ENCODE results near the gene BMERB1. TPM values are rescaled to one million over a fixed set of nuclear protein-coding genes. Genes with fewer than 3 reads are reported as not detected.
A peak's percentile ranks its signal among the peaks of the same experiment; 100 is the strongest.

Gene BMERB1
- total and polyA plus RNA-seq, 2 experiments from 2014 or later = 7.3 to 10.3 TPM

DNA sequence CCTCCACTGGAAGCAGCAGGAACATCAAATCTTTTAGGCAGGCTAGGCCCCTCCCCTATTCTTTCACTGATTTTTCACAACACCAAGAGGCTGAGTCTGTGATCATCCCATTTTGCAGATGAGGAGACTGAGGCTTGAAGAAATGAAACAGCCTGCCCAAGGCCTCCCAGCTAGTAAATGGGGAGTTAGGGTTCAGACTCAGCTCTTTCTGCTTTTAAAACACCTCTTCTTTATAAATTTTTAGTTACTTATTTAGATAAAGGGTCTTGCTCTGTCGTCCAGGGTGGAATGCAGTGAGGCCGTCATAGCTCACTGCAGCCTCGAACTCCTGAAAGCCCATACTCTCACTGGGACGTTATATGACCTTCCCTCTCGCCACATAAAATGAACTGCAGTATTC is 82.2 kb downstream of the BMERB1 start:
- H3K27me3 ChIP-seq = no peaks in the 10 kb centered on the region
- H4K20me1 ChIP-seq (ENCODE audit: insufficient read depth, poor library complexity, severe bottlenecking) = no peaks in the 10 kb centered on the region
- H3K79me2 ChIP-seq = no peaks in the 10 kb centered on the region
- DNase-seq (ENCODE audit: low spot score) = no peak
- no peak overlapping the region for H3K4me2 ChIP-seq
- no peak overlapping the region for H3K4me3 ChIP-seq
- H3K27ac ChIP-seq = no peak overlapping the region
- no peaks in the 10 kb centered on the region for H3K9me3 ChIP-seq (ENCODE audit: low read depth)
- H3K9me2 ChIP-seq (replicated peaks; ENCODE audit: insufficient read depth) = no peaks in the 10 kb centered on the region
- no peaks in the 10 kb centered on the region for H3K36me3 ChIP-seq (replicated peaks; ENCODE audit: insufficient read depth, low read depth)
- no peak for TF ChIP-seq EZH2phosphoT487 (IDR thresholded peaks at IDR 0.05; ENCODE audit: low read depth, severe bottlenecking, unreplicated experiment)
- TF ChIP-seq EZH2 (IDR thresholded peaks at IDR 0.05; ENCODE audit: borderline replicate concordance) = no peak
- TF ChIP-seq, protein P1, sequence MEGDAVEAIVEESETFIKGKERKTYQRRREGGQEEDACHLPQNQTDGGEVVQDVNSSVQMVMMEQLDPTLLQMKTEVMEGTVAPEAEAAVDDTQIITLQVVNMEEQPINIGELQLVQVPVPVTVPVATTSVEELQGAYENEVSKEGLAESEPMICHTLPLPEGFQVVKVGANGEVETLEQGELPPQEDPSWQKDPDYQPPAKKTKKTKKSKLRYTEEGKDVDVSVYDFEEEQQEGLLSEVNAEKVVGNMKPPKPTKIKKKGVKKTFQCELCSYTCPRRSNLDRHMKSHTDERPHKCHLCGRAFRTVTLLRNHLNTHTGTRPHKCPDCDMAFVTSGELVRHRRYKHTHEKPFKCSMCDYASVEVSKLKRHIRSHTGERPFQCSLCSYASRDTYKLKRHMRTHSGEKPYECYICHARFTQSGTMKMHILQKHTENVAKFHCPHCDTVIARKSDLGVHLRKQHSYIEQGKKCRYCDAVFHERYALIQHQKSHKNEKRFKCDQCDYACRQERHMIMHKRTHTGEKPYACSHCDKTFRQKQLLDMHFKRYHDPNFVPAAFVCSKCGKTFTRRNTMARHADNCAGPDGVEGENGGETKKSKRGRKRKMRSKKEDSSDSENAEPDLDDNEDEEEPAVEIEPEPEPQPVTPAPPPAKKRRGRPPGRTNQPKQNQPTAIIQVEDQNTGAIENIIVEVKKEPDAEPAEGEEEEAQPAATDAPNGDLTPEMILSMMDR (IDR thresholded peaks at IDR 0.05; ENCODE audit: poor library complexity) = no peak
- H3K4me1 ChIP-seq (ENCODE audit: insufficient read depth) = peaks cover 6% of the 10 kb centered on the region
- 92% methylated on average over 5 of the region's 5 CpGs for WGBS (ENCODE audit: low lambda C conversion rate, missing lambda C conversion rate)
- H2AFZ ChIP-seq = no peak overlapping the region

DNA sequence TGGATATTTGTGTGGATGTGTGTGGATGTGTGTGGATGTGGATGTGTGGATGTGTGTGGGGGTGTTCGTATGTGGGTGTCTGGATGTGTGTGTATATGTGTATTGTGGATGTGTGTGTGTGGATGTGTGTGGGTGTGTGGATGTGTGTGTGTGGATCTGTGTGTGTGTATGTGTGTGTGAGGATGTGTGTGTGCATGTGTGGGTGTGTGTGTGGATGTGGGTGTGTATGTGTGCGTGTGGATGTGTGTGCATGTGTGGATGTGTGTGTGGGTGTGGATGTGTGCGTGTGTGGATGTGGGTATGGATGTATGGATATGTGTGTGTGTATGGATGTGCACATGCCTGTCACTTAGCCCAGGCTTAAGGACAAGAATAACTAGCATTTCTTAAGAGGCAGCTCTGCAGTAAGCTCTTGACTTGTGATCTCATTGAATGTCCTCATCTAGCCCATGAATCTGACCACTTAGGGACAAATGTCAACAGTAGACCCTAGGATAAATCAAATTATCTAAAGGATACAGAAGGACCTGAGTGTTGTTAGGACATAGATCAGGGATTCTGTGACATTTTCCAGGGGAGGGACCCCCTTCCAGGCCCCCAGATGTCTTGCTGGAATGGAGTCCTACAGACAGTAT is 83.5 kb downstream of the BMERB1 start:
- Histone ChIP-seq H3K9me3 (ENCODE audit: low read depth) (no peaks in the 10 kb centered on the region), H3K36me3 (replicated peaks; ENCODE audit: insufficient read depth, low read depth) (no peaks in the 10 kb centered on the region), H3K4me3 (no peak overlapping the region), H3K27ac (no peak overlapping the region), H4K20me1 (ENCODE audit: insufficient read depth, poor library complexity, severe bottlenecking) (no peaks in the 10 kb centered on the region), H3K4me1 (ENCODE audit: insufficient read depth) (peaks cover 6% of the 10 kb centered on the region), H3K79me2 (no peaks in the 10 kb centered on the region), H3K27me3 (no peaks in the 10 kb centered on the region), H2AFZ (no peak overlapping the region), H3K9me2 (replicated peaks; ENCODE audit: insufficient read depth) (no peaks in the 10 kb centered on the region), H3K4me2 (no peak overlapping the region)
- no peak for DNase-seq (ENCODE audit: low spot score)
- TF ChIP-seq EZH2 (IDR thresholded peaks at IDR 0.05; ENCODE audit: borderline replicate concordance) (no peak), EZH2phosphoT487 (IDR thresholded peaks at IDR 0.05; ENCODE audit: low read depth, severe bottlenecking, unreplicated experiment) (no peak)
- TF ChIP-seq, protein P1 (IDR thresholded peaks at IDR 0.05; ENCODE audit: poor library complexity) = no peak
- WGBS (ENCODE audit: low lambda C conversion rate, missing lambda C conversion rate) = 96% methylated on average over 3 of the region's 3 CpGs

DNA sequence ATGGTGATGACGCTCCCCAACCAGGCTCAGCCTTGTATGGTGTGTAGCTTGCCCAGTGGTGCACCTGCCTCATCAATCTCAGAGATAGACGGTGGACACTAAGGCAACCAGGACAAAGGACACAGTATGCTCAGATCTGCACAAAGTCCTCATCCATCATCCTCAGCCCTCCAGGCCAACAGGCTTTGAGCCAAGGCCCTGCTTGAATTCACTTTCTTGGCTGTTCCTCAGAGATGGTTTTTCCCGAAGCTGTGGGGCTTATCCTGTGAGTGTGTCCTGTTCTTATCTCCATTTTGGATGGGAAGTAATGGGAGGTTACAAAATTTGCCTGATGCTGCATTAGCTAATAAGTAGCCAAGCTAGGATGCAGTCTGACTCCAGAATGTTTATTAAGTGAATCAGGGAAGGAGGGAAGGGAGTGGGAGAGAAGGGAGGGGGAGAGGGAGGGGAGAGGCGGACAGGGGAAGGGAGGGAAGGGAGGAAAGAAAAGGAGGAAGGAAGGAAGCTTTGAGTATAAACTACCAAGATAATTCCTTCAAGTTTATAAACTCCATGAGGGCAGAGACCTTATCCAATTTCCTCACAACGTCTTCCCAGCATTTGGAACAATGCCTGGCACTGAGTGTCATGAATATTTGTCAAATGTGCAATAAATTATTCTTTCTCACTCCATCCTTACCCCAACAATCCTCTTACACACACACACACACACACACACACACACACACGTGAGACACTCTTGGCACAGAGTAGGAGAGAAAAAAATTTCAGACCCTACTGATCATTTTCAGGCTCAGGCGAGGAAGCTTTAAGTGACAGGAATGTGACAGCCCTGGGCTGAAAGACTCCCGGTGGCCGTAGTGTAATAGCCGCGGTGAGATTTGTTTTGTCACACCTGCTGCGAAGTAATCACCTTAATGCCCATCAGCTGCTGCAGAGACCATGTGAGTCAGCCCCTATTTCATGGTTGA is 84.3 kb downstream of the BMERB1 start:
- Histone ChIP-seq H3K4me2 (no peak overlapping the region), H2AFZ (no peak overlapping the region), H4K20me1 (ENCODE audit: insufficient read depth, poor library complexity, severe bottlenecking) (no peaks in the 10 kb centered on the region), H3K9me3 (ENCODE audit: low read depth) (no peaks in the 10 kb centered on the region), H3K4me3 (no peak overlapping the region), H3K27ac (no peak overlapping the region), H3K4me1 (ENCODE audit: insufficient read depth) (peaks cover 6% of the 10 kb centered on the region), H3K9me2 (replicated peaks; ENCODE audit: insufficient read depth) (no peaks in the 10 kb centered on the region), H3K27me3 (no peaks in the 10 kb centered on the region), H3K79me2 (no peaks in the 10 kb centered on the region), H3K36me3 (replicated peaks; ENCODE audit: insufficient read depth, low read depth) (no peaks in the 10 kb centered on the region)
- 41% methylated on average over 11 of the region's 12 CpGs for WGBS (ENCODE audit: low lambda C conversion rate, missing lambda C conversion rate)
- TF ChIP-seq, protein P1 (IDR thresholded peaks at IDR 0.05; ENCODE audit: poor library complexity) = no peak
- TF ChIP-seq EZH2phosphoT487 (IDR thresholded peaks at IDR 0.05; ENCODE audit: low read depth, severe bottlenecking, unreplicated experiment) (no peak), EZH2 (IDR thresholded peaks at IDR 0.05; ENCODE audit: borderline replicate concordance) (no peak)
- DNase-seq (ENCODE audit: low spot score) = peak; percentile 17
